Smooth muscle cell (in vitro differentiated cells): ENCODE measurements around the gene WRNIP1. TPM values are rescaled to one million over a fixed set of nuclear protein-coding genes. Genes with fewer than 3 reads are reported as not detected.
"Not testable (repeated sequence)": the region's sequence is repeated elsewhere in the genome, so short reads cannot be mapped to it uniquely, and the experiment has no call there.

Experiments used
- DNase-seq: peaks from one replicate; lab custom pipeline; 2025; ENCODE audit not compliant: unreplicated experiment; lab: John Stamatoyannopoulos, UW
- H2AFZ ChIP-seq: fragments of 200-600 bp; sonication (generic); 2 replicates; pipeline ENCODE4 v1.6.0; 2016; ENCODE audit warnings: antibody characterized with exemption, low read depth, mild to moderate bottlenecking
- H3F3A ChIP-seq: fragments of 200-600 bp; sonication (generic); 2 replicates; pipeline ENCODE4 v1.6.0; 2017; ENCODE audit warnings: antibody characterized with exemption, low read depth
- H3K27ac ChIP-seq: fragments of 200-600 bp; sonication (generic); 2 replicates; pipeline ENCODE4 v1.5.1; 2016; ENCODE audit warnings: low read depth, mild to moderate bottlenecking
- H3K27me3 ChIP-seq: fragments of 200-600 bp; sonication (generic); 2 replicates; pipeline ENCODE4 v1.6.1; 2016; ENCODE audit warnings: low read depth, mild to moderate bottlenecking
- H3K36me3 ChIP-seq: fragments of 200-600 bp; sonication (generic); 2 replicates; pipeline ENCODE4 v1.5.1; 2016; ENCODE audit warnings: low read depth
- H3K4me1 ChIP-seq: fragments of 200-600 bp; sonication (generic); 2 replicates; pipeline ENCODE4 v1.5.1; 2016; ENCODE audit warnings: low read depth
- H3K4me2 ChIP-seq: fragments of 200-600 bp; sonication (generic); 2 replicates; pipeline ENCODE4 v1.6.0; 2016; ENCODE audit warnings: mild to moderate bottlenecking
- H3K4me3 ChIP-seq: fragments of 200-600 bp; sonication (generic); 2 replicates; pipeline ENCODE4 v1.5.1; 2016; ENCODE audit warnings: mild to moderate bottlenecking
- H3K79me2 ChIP-seq: fragments of 200-600 bp; sonication (generic); 2 replicates; pipeline ENCODE4 v1.6.0; 2016; ENCODE audit warnings: low read depth, mild to moderate bottlenecking
- H3K9ac ChIP-seq: fragments of 200-600 bp; sonication (generic); 2 replicates; pipeline ENCODE4 v1.6.0; 2016; ENCODE audit warnings: low read depth
- H3K9me3 ChIP-seq: fragments of 200-600 bp; sonication (generic); replicated peaks from 2 replicates; pipeline ENCODE4 v1.5.1; 2016; ENCODE audit warnings: low read depth
- H4K20me1 ChIP-seq: fragments of 200-600 bp; sonication (generic); 2 replicates; pipeline ENCODE4 v1.6.0; 2016; ENCODE audit warnings: low read depth
- CTCF ChIP-seq: fragments of 200-600 bp; sonication (generic); IDR thresholded peaks from 2 replicates; pipeline ENCODE4 v1.5.1; 2017; ENCODE audit warnings: borderline replicate concordance, mild to moderate bottlenecking, antibody characterized with exemption; ENCODE audit not compliant: insufficient read depth, poor library complexity, severe bottlenecking
- WGBS: methylation state at CpG from one replicate; pipeline ENCODE4 v1.1.7; 2016; ENCODE audit warnings: low lambda C conversion rate; 5-methylcytosine and 5-hydroxymethylcytosine counted together
- polyA plus RNA-seq: library from polyadenylated mRNA; unstranded; fragments of >200 nt; fragmentation: Nextera tagmentation; extraction: Ambion mirVana; gene quantifications from 2 replicates; pipeline ENCODE4 v1.2.1, GENCODE V29; 2016
- total RNA-seq: library from RNA; depleted of rRNA; stranded (reverse); fragments of >200 nt; gene quantifications from 2 replicates; pipeline ENCODE4 v1.2.3, GENCODE V29; 2014

The WRNIP1 gene
- total and polyA plus RNA-seq, 2 experiments from 2014 or later, result 20.0 to 29.6 TPM

DNA sequence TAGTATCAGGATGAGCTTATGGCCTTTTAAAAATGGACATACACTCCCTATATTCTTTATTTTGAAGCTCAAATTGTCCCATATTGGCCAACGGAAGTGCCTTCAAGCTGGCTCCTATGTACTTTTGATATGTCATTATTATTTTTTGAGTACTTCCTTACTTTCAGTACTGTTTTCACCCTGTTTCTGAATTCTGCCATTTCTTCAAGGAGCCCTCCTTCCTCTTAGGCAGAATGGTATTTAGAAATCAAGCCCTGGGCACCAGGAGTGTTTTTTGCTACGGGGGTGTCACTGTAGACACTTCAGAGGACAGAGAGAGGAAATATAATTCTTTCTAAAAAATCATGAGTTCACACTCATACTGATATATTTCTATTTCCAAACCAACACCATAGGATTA, 9.0 kb upstream of the WRNIP1 start:
- no peaks in the 10 kb centered on the region for H4K20me1 ChIP-seq
- H3F3A ChIP-seq, result no peaks in the 10 kb centered on the region
- no peak for DNase-seq
- no peaks in the 10 kb centered on the region for H3K27me3 ChIP-seq
- H3K9me3 ChIP-seq, result no peaks in the 10 kb centered on the region
- H3K4me2 ChIP-seq, result no peak overlapping the region
- no peak overlapping the region for H2AFZ ChIP-seq
- no peak overlapping the region for H3K9ac ChIP-seq
- no peak overlapping the region for H3K4me3 ChIP-seq
- no peak overlapping the region for H3K27ac ChIP-seq
- 99% methylated on average over 2 of the region's 2 CpGs for WGBS
- no peaks in the 10 kb centered on the region for H3K36me3 ChIP-seq
- no peaks in the 10 kb centered on the region for H3K79me2 ChIP-seq
- TF ChIP-seq CTCF, result no peak
- no peaks in the 10 kb centered on the region for H3K4me1 ChIP-seq

DNA sequence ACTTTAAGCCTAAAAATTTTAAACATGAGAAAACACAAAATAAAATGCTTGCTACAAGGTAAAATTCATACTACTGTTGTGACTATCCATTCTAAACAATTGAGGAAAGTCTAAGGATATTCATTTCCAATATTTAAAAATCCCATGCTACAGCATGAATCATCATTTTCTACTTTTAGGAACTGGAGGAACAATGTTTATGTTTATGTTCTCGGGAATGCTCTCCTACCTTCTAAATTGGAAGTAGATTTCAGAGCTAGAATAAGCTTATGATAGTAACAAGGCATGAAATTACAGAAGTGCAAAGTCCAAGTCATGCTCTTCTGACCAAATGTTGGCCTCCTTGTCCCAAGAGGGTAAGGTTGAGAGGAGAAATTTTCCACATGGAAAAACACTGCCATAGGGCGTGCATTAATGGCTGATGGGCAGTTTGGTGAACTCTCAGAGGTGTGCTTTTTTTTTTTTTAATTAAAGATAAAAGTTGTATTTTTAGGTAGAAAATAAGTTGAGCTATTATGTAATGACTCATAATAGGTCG, 8.4 kb upstream of the WRNIP1 start:
- H2AFZ ChIP-seq, result no peak overlapping the region
- DNase-seq, result no peak
- no peak overlapping the region for H3K4me2 ChIP-seq
- no peak overlapping the region for H3K9ac ChIP-seq
- H3K9me3 ChIP-seq, result no peaks in the 10 kb centered on the region
- TF ChIP-seq CTCF, result no peak
- WGBS, result 87% methylated on average over 3 of the region's 3 CpGs
- no peaks in the 10 kb centered on the region for H3K36me3 ChIP-seq
- H3K4me3 ChIP-seq, result no peak overlapping the region
- H3K27ac ChIP-seq, result no peak overlapping the region
- H3K27me3 ChIP-seq, result no peaks in the 10 kb centered on the region
- no peaks in the 10 kb centered on the region for H4K20me1 ChIP-seq
- no peaks in the 10 kb centered on the region for H3K4me1 ChIP-seq
- no peaks in the 10 kb centered on the region for H3K79me2 ChIP-seq
- H3F3A ChIP-seq, result no peaks in the 10 kb centered on the region

DNA sequence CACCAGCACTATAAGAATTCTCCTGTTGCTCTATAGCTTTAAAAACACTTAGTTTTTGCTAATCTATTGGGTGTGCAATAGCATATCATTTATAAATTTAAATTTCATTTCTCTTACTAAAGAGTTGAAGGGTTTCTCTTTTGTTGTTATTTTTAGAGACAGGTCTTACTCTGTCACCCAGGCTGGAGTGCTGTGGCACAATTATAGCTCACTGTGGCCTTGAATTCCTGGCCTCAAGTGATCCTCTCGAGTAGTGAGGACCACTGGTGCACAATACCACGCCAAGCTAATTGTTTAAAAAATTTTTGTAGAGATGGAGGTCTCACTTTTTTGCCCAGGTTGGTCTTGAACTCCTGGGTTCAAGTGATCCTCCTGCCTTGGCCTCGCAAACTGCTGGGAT, 6.2 kb upstream of the WRNIP1 start:
- Histone ChIP-seq H3K4me1 (no peaks in the 10 kb centered on the region), H3K9ac (no peak overlapping the region), H3K4me2 (no peak overlapping the region), H3K9me3 (no peaks in the 10 kb centered on the region), H3K79me2 (no peaks in the 10 kb centered on the region), H3K4me3 (no peak overlapping the region), H3K36me3 (no peaks in the 10 kb centered on the region), H3K27me3 (no peaks in the 10 kb centered on the region), H3F3A (no peaks in the 10 kb centered on the region), H2AFZ (no peak overlapping the region), H4K20me1 (no peaks in the 10 kb centered on the region), H3K27ac (no peak overlapping the region)
- WGBS, result 89% methylated on average over 3 of the region's 3 CpGs
- no peak for TF ChIP-seq CTCF
- DNase-seq, result no peak

DNA sequence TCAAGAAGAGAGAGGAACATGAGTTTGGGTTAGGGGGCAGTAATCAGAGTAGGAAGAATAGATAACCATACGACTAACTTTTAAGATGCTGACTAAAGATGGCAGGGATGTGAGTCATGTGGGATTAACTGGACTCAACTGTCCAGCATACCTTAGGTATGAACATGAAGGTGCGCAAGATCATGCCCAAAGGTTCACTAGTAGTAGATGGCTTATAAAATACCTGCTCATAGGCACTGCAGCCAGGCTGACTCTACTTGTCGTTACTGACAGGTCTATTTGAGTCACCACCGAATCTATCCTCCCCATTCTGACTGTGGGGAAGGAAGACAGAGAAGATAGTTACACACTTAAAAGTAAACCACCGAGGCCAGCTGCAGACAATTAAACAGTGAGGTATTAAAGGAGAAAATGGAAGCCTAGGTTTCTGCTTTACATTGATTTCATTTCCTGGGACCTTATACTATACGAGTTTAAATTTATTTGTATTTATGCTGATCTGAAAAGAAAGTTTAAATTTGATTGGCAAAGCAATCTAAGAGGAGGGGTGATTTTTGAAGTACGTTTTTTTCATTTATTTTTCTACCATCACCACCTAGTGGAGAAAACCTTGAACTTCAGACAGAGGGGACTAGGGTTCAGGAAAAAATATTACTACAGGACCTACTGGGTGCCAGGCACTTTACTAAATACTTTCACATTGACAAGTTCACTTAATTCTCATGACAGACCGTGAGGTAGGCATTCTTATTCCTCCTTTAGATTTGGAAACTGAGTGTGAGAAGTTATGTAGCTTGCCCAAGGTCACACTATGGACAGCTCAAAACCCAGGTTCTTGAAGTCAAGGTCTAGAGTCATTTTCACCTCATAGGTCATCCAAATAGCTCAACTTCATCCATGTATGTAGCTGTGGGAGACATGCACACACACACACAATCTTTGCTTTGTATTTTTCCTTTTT, 4.0 kb upstream of the WRNIP1 start:
- Histone ChIP-seq H3K9ac (no peak overlapping the region), H3K36me3 (no peaks in the 10 kb centered on the region), H3K27me3 (no peaks in the 10 kb centered on the region), H2AFZ (peak overlapping the region; percentile 26), H3K4me1 (no peaks in the 10 kb centered on the region), H3K4me2 (no peak overlapping the region), H3K9me3 (no peaks in the 10 kb centered on the region), H3K79me2 (peaks cover 3% of the 10 kb centered on the region), H3K4me3 (no peak overlapping the region), H4K20me1 (peaks cover under 1% of the 10 kb centered on the region), H3K27ac (no peak overlapping the region), H3F3A (no peaks in the 10 kb centered on the region)
- no peak for DNase-seq
- peak; percentile 49 for TF ChIP-seq CTCF
- 68% methylated on average over 8 of the region's 8 CpGs for WGBS

DNA sequence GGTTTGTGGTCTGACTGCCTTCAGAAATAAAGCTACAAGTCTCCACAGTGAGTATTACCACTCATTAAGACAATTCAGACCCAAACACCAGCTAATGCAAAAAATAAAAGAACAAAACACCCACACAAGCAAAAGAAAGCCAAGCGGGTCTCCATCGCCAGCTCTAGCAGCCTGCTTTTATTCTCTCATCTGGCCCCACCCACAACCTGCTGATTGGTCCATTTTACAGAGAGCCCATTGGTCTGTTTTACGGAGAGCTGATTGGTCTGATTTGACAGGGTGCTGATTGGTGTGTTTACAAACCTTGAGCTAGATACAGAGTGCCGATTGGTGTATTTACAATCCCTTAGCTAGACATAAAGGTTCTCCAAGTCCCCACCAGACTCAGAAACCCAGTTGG, 2.3 kb upstream of the WRNIP1 start:
- Histone ChIP-seq H4K20me1 (peaks cover 17% of the 10 kb centered on the region), H3K79me2 (peaks cover 20% of the 10 kb centered on the region), H3K4me1 (peaks cover 14% of the 10 kb centered on the region)
- not testable (repeated sequence) for H2AFZ ChIP-seq, H3K9me3 ChIP-seq, H3F3A ChIP-seq, H3K4me3 ChIP-seq, H3K4me2 ChIP-seq, DNase-seq, H3K9ac ChIP-seq, H3K27ac ChIP-seq, H3K36me3 ChIP-seq, H3K27me3 ChIP-seq
- 98% methylated on average over 4 of the region's 4 CpGs for WGBS
